OCI-LY1 (cell line): Measurements from ENCODE around the gene PLEKHF1.

Experiments used
- EZH2 ChIP-seq: fragments of 200-600 bp; sonication (generic), shearing (Covaris generic); IDR thresholded peaks from 2 replicates; pipeline ENCODE4 v1.8.0; 2017; ENCODE audit warnings: borderline replicate concordance, mixed run types, mild to moderate bottlenecking, antibody characterized with exemption, low read length, moderate library complexity, mixed read lengths
- TF ChIP-seq, protein P1 (sequence below): fragments of 200-600 bp; sonication (generic), shearing (Covaris generic); IDR thresholded peaks from 2 replicates; pipeline ENCODE4 v1.5.1; 2017; ENCODE audit warnings: mild to moderate bottlenecking, antibody characterized with exemption, low read length, moderate library complexity, mixed read lengths

- TF ChIP-seq, protein P1, sequence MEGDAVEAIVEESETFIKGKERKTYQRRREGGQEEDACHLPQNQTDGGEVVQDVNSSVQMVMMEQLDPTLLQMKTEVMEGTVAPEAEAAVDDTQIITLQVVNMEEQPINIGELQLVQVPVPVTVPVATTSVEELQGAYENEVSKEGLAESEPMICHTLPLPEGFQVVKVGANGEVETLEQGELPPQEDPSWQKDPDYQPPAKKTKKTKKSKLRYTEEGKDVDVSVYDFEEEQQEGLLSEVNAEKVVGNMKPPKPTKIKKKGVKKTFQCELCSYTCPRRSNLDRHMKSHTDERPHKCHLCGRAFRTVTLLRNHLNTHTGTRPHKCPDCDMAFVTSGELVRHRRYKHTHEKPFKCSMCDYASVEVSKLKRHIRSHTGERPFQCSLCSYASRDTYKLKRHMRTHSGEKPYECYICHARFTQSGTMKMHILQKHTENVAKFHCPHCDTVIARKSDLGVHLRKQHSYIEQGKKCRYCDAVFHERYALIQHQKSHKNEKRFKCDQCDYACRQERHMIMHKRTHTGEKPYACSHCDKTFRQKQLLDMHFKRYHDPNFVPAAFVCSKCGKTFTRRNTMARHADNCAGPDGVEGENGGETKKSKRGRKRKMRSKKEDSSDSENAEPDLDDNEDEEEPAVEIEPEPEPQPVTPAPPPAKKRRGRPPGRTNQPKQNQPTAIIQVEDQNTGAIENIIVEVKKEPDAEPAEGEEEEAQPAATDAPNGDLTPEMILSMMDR: no peak
- TF ChIP-seq EZH2: no peak
Observed at GRCh38 chr19:29687897-29688728, 22.9 kb downstream of the PLEKHF1 start.
